Left lobe of liver (tissue), 2 donors: ENCODE results near the gene BRI3. TPM values are rescaled to one million over a fixed set of nuclear protein-coding genes. Genes with fewer than 3 reads are reported as not detected.
A peak's percentile ranks its signal among the peaks of the same experiment; 100 is the strongest.
"Not testable (repeated sequence)": the region's sequence is repeated elsewhere in the genome, so short reads cannot be mapped to it uniquely, and the experiment has no call there.

ENCODE experiments used
- ATAC-seq: fragments of 200-7000 bp; cut with Tn5 transposase; one replicate; pipeline ENCODE4 v1.9.1; 2020; ENCODE audit warnings: mild to moderate bottlenecking, moderate library complexity
- DNase-seq: peaks from one replicate; pipeline ENCODE4 v3.0.0-alpha.2; 2020; ENCODE audit warnings: low spot score
- total RNA-seq: library from RNA; stranded (reverse); gene quantifications from one replicate; pipeline ENCODE4 v1.2.1, GENCODE V29; 2021
- donor health status: DM: no; HTN: no; CAD: no; lungs with moderate emphysema.
- donor health status: DM: no; HTN: yes; CAD: no.

BRI3 gene
- total RNA-seq, 1 donor from 2014 or later = 137 TPM

DNA sequence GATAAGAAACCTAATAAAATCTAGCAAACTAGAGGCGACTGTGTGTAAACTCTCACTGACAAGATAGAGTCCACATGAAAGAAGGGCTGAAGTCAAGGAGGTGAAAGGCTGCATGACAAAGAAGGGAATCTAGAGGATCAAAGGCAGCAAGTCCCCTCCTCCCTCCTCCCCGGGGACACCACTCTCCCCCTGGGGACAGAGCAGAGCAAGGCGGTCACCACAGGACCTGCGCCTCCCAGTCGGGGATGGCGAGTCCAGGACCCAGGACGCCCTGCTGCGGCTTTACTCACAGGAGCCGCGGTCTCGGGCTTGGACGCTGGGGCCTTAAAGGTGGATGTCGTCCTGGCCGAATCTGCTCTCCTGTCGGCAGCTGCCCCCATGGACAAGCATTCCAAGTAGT is 22.4 kb downstream of the BRI3 start:
- no peak for ATAC-seq
- DNase-seq = no peak

DNA sequence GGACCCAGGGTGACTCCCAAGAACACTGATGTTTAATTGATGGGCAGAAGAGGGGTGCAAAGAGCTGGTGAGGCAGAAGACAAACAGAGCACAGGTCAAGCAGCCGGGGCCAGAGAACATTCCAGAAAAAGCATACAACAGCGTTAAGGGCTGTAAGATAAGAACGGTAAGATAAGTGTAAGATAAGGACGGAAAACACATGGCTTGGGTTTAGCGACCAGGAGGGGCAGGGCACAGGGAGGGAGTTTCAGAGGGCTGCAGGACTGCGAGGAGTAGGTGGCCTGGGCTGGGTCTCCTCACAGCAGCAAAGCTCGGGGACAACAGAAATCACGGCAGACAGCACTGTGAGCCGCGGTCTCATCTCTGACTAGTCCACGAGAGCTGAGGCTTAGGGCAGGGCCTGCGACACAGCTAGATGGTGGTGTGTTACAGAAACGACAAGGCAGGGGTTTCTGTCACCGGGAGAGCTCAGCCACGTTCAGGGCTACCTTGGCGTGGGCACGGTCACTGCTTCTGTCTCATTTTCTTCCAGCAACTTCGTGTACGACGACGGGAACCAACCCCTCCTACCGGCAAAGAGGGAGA is 24.6 kb downstream of the BRI3 start:
- DNase-seq (no peak), ATAC-seq (no peak)

DNA sequence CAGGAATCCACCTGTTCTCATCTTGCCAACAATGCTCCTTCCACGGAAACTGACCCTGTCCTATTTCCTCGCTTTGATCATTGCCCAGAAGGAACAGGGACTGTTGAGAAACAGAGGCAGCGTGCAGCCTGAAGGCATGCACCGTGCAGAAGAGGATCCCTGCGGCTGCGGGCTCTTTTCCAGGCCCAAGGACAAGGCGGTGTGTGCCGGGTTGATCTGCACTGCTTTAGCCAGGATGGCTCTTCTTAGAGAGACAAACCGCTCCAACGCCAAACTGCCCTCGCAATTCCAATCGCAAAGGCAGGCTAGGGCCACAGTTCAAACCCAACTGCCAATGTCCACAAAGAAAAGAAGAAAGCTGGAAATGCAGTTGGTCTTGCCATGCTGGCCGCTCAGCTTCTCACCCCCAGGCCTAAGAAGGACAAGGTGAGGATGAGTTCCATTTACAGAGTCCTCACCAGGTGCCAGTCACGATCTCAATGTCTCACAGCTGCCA is 26.5 kb downstream of the BRI3 start:
- ATAC-seq = peak; percentile 34
- no peak for DNase-seq

DNA sequence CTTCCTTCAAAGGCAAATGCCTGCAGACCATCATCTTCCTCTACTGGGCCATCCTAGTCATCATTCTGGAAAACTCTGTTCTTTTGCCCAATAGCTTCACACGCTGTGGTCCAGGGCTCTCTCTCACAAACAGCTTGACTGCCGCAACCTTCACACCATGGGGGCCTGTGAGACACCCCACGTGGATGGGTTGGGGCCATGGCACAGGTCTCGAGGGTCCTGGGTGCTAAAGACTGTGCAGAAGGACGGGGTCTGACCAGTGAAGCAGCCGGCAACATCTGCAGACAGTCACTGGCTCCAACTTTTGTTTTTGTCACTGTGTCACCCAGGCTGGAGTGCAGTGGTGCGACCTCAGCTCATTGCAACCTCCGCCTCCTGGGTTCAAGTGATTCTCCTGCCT is 28.1 kb downstream of the BRI3 start:
- DNase-seq (no peak), ATAC-seq (no peak)

DNA sequence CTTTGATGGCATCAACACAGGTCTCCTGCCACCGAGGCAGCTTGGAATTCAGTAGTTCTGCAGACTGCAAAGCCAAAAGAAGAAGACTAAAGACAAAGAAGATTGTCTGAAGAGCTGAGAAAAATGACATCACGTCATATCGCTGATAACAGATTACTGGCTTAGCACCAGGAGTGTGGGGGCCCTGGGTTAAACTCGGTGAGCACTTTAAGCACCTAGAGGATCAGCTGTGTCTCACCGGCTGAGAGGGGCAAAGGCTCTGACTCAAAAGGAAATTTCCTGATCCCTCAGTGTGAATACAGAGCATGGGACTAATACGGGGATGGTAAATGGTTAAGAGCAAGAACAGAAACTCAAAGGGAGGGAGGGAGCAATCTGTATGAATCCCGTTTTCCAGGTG is 30.7 kb downstream of the BRI3 start:
- DNase-seq (no peak), ATAC-seq (no peak)

DNA sequence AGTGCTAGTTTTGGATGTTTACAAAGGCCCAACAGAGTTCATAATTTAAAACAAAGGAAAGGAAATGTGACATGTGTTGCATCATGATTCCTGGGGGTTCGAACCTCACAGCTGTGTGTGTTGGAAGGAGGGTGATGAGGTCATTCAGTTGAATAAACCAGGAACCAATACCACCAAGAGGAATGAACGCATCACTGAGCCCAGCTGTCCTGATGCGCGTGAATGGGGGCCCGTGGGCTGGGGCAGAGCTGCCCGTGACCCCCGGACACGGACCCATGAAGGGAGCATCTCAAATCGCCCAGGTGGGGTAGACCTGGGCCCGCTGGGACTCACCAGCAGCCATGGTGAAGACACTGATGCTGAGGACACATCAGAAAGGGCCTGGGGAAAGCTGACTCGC is 33.0 kb downstream of the BRI3 start:
- no peak for DNase-seq
- no peak for ATAC-seq

DNA sequence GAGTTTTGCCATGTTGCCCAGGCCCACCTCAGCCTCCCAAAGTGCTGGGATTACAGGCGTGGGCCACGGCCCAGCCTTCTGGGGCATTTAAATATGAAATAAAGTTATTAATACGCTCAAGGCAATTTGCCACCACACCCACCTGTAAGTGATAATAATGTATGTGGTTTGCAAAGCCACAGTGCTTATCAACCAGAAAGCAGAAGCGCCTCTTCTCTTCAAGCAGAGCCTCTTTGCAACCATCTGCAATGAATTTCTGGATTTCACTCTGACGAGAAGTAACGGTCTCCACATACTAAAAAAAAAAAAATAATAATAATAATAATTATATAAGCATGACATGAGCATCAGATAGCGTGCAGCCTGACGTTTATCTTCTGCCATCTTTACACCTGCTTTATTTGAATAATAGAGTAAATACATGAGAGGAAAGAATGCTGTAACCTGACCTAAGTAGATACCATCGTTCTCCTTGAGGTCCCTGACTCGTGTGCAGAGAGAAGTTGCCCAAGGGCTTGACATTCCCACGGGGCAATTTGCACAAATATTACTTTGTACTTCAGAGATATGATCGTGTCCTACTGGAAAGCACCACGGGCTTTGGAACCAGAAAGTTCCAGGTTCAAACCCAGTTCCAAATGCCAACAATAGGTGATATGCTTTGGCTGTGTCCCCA is 34.0 kb downstream of the BRI3 start:
- no peak for ATAC-seq

DNA sequence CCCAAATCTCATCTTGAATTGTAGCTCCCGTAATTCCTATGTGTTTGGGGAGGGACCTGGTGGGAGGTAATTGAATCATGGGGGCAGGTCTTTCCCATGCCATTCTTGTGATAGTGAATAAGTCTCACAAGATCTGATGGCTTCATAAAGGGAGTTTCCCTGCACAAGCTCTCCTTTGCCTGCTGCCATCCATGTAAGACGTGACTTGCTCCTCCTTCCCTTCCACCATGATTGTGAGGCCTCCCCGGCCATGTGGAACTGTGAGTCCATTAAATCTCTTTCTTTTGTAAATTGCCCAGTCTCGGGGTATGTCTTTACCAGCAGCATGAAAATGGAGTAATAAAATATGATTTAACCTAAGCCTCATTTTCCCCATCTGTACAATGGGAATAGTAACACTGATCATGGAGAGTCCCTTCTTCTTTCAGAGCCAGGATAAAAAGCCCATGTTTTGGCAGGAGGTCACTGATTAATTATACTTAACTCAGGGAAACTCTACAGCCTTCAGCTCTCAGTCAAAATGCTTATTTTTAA is 34.6 kb downstream of the BRI3 start:
- not testable (repeated sequence) for ATAC-seq, DNase-seq

More for the DNA sequence above, 34.0 kb downstream of the BRI3 start:
- no peak for DNase-seq

DNA sequence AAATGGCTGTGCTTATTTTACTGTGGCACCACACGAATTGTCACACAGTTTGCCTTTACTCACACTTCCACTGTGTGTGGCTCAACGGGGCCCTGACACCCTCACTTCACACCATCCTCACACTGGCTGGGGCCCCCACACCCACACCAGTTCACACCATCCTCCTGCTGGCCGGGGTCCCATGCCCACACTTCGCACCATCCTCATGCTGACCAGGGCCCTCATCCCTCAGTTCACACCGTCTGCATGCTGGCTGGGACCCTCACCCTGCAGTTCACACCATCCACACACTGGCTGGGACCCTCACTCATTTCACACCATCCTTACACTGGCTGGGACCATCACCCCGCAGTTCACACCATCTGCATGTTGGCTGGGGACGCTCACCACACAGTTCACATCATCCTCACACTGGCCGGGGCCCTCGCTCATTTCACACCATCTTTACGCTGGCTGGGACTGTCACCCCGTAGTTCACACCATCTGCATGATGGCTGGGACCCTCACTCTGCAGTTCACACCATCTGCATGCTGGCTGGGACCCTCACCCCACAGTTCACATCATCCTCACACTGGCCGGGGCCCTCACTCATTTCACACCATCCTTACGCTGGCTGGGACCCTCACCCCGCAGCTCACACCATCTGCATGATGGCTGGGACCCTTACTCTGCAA is 36.0 kb downstream of the BRI3 start:
- ATAC-seq = no peak
- DNase-seq = no peak

DNA sequence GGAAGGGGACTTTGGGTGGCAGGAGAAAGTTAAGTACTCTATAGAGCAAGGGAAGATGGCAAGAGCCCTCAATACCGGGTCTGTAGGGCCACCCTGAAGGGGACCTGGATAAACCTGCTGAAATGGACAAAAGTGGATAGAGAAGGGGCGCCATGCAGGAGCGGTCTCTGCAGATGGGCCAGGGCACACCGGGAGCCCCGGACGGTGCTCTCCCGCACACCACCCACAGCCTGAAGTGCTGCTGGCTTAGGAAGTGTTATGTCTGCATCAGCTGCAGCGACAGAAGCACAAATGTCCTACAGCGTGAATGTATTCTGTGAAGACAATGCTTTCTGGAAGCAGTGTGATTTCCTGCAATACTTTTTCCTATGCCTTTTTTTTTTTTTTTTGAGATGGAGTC is 37.7 kb downstream of the BRI3 start:
- DNase-seq = no peak
- no peak for ATAC-seq

DNA sequence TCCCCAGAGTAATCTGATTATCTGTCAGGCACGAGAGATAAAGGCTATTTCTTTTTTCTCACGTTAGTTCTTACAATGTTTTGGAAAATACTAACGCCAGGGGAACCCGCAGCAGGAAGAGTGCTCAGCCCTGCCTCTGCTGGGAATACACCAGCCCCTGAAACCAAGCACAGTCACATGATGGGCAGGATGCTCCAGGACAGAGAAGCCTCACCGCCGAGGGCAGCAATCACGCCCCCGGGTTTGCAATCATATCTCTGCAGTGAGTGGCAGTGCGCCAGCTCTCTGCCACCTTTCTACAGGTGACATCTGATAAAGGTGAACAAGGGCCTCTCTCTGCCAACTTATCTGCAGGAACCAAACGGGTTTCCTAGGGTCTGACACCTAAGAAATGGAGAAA is 39.8 kb downstream of the BRI3 start:
- no peak for DNase-seq
- ATAC-seq = no peak

DNA sequence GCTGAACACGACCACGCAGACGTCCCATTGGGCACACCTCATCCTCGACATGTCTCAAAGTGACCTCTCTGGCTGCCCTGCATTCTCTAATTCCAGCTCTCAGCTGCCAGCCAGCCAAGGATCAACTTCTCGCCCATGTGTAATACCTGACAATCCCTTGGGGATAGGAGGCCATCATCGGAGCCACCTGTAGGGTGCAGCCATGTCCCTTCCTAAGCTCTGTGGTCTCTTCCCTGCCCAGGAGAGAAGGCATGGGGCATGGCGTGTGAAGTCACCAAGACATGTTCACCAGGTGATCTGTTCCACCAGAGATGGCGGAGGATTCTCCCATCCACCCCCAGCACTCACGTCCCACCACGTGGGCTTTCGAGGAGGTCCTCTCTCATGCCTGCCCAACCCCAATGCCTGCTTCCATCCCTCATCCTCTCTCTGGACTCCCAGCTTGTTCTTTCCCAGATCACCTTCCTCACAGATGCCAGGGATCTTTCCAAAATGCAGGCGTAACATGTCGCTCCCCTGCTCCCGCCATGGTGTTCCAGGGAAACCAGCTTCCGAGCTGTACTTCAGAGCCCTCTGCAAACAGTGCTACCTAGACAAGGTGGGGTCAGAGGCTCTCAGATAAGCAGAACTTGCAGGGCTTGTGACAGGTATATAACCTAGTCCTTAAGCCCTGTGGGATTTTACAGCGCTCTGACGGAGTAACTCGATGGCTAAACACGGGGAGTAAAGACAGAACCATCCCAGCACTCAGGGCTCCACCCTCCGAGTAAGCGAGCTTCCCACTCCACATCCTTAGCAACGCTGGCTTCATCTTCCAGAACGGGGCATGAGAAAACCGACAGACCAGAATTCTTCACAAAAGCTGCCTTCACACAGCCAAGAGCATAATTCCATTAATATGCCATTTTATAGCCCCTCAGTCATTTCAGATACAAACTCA is 41.1 kb downstream of the BRI3 start:
- ATAC-seq = peak; percentile 74
- no peak for DNase-seq

DNA sequence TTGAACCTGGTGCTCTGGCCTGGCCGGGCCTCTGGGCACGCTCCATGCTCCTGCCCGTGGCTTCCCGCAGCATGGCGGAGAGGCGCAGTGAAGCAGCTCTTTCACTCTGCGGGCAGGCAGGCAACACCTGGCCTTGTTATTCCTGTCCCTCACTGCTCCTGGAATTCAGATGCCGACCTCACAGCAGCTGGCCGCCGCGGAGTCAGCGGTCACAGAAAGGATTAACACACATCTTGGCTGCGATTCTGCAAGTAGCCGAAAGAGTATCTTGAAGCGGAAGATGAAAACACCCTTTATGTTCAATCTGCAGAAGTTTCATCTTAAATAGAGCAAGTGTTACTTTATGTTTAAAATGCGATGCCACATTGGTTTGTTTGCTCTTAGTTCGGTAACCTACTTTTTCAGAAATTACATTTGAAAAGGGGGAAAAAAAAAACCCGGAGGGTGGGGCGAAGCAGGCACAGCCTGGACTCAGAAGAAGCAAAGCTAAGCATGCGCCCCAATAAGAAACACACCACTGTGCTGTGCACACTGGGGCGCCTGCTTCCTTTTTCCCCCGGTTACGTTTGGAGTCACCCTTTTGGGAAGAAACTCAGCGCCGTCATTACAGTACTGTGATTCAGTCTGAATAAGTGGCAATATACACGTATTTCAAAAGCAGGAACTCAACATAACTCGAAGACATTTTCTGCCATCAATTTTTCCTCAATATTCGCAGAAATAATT is 42.3 kb downstream of the BRI3 start:
- ATAC-seq (no peak), DNase-seq (no peak)

DNA sequence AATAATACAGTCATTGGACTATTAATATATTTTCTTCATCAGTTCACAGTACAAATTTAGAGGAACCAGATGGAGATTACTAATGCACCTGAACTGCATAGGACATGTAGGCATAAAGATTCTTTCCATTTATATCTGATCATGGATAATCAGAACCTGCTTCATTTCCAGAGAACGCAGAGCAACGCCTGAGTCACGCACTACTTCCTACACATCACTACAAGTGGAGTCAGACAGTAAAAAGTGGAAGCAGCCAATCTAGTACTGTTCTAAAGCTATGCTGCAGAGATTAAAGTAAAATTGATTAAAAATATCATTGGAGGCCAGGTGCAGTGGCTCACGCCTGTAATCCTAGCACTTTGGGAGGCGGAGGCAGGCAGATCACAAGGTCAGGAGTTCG is 43.3 kb downstream of the BRI3 start:
- no peak for ATAC-seq
- DNase-seq = no peak

DNA sequence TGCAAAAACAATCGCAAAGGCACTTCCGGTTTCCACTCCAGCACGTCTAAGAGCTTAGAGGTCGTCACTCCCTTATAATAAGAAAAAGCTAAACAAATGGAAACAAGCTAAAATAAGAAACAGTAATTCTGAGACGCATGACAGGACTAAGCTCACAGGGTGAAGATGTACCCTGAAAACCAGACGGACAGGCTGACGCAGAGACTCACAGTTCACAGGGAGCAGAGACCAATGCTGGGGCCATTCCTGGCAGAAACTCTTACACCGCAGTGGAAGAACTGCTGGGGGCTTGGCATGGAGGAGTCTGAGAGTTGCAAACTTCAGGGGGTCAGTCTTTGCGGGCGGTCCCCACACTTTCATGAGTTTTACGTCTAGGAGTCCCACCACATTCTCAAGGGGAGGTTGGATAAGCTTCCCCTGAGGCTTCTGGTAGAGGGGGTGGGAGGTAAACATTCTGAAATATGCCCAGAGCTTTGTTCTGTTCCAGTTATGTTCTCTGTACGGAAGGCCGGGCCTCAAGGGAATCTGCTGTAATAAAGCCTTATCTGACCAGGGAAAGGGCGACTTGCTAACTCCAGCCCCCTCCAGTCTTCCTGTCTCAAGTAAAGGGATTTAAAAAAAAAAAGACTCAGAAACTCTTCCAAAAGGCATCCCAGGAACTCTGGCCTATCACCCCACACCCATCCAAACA is 47.8 kb downstream of the BRI3 start:
- DNase-seq (no peak), ATAC-seq (no peak)

DNA sequence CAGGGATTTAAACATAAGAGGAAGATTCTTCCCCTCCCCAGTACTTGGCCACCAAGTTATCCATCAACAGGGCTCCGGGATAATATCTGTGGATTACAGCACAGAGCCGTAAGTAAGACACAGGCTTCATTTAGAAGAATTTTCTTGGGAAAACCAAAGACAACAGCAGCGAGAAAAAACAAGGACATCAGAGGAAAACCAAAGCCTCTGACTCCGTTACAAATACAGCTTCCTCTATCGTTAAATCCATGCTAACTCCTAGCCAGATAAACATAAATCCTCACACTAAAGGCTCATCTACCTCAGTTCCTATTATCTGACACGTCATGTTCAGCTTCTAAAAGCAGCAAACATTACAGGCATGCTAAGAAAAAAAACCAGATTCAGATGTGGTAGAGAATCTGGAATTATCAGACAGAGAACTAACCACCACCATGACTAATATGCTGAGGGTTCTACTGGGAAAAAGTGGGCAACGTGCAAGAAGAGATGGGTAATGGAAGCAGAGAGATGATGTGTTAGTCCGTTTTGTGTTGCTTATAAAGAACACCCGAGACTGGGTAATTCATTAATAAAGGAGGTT is 48.4 kb downstream of the BRI3 start:
- ATAC-seq (no peak), DNase-seq (no peak)

DNA sequence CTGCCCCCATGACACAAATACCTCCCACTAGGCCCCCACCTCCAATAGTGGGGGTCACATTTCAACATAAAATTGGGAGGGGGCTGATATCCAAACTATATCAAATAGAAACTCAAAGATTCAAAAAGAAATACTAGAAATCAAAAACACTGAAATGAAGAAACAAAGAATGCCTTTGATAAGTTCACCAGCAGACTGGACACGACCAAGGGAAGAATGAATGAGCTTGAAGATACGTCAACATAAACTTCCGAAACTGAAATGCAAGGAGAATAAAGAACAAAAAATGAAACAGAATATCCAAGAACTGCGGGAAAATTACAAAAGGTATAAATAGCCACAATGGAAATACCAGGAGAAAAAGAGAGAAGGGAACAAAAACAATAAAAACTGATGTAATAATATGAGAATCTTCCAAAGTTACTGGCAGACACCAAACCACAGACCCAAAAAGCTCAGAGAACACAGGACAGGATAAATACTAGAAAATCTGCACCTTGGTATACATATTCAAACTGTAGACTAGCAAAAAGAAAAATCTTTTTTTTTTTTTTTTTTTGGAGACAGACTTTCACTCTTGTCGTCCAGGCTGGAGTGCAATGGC is 49.5 kb downstream of the BRI3 start:
- ATAC-seq (no peak), DNase-seq (no peak)

DNA sequence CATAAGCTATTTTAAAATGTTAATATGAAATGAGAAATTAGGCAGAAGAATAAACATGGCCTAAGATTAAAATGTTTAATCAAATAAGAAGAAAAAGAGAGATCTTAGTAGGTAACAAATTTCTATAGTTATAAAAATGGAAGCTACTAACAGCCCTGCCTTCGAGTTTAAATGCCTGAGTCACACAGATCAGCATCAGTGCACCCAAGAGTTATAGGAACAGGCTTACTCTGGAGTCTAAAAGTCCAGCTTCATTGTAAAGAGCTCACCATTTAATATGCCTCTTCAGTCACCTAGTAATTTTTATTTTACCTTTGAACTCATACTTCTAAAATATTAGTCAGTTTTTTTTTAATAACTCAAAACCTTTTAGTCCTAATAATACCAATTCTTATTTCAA is 52.6 kb downstream of the BRI3 start:
- DNase-seq (no peak), ATAC-seq (no peak)

DNA sequence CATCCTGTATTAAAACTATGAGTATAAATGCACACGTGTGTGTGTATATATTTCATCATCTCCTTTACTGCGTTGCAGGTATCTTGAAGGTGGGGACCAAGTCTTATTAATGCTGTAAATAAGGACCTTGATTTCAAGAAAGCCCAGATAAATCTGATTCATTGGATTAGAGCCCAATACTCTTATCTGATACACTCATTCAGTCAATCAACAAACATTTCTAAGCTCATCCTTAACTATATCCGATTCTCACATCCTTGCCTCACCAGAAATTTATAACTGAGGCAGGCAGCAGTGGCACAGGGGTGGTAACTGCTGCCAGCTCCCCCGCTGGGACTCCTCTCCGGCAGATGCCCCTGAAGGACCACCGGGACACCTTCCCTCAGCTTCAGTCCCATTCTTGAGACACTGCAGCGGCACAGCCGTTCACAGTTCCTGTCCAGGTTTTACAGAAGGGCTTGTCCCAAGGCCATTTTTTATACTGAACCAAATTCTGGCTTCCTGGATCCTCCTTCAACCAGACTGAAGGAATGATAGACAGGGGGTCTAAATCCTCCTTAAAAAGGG is 54.0 kb downstream of the BRI3 start:
- ATAC-seq (no peak), DNase-seq (no peak)
